Activated naive CD8-positive, alpha-beta T cell treated with anti-CD3 and anti-CD28 coated beads, Interleukin-2, amount 50 U/mL, for 24 hours (primary cell): ENCODE data around the gene OOSP3.
A peak's percentile ranks its signal among the peaks of the same experiment; 100 is the strongest.
"Not testable (repeated sequence)": the region's sequence is repeated elsewhere in the genome, so short reads cannot be mapped to it uniquely, and the experiment has no call there.

Source experiments
- ATAC-seq: fragments of 150-1000 bp; cut with Tn5 transposase; one replicate; pipeline ENCODE4 v1.10.0; 2021
- DNase-seq: peaks from one replicate; pipeline ENCODE4 v3.0.0; 2021
- H3K27ac Mint-ChIP-seq: one replicate; pipeline ENCODE4 v1.8.0; 2021; ENCODE audit warnings: mild to moderate bottlenecking, mixed read lengths
- H3K27me3 Mint-ChIP-seq: one replicate; pipeline ENCODE4 v1.8.0; 2021; ENCODE audit warnings: mixed read lengths
- H3K36me3 Mint-ChIP-seq: one replicate; pipeline ENCODE4 v1.8.0; 2021; ENCODE audit warnings: low read depth, mixed read lengths
- H3K4me1 Mint-ChIP-seq: one replicate; pipeline ENCODE4 v1.8.0; 2021; ENCODE audit warnings: mixed read lengths
- H3K4me3 Mint-ChIP-seq: one replicate; pipeline ENCODE4 v1.8.0; 2021; ENCODE audit warnings: mild to moderate bottlenecking, moderate library complexity, mixed read lengths
- H3K9me3 Mint-ChIP-seq: one replicate; pipeline ENCODE4 v1.8.0; 2021; ENCODE audit warnings: mixed read lengths

Gene OOSP3

GRCh38 chr11:59859673-59860072, 18.9 kb upstream of the OOSP3 start:
- Mint-ChIP-seq H3K36me3 (no peaks in the 10 kb centered on the region), H3K27ac (no peak overlapping the region), H3K4me1 (peaks cover 34% of the 10 kb centered on the region), H3K27me3 (peaks cover 14% of the 10 kb centered on the region), H3K4me3 (no peak overlapping the region), H3K9me3 (no peaks in the 10 kb centered on the region)
- no peak for ATAC-seq
- no peak for DNase-seq

GRCh38 chr11:59862252-59862651, 16.3 kb upstream of the OOSP3 start:
- ATAC-seq, result no peak
- H3K4me1 Mint-ChIP-seq, result peaks cover 27% of the 10 kb centered on the region
- H3K4me3 Mint-ChIP-seq, result no peak overlapping the region
- H3K27me3 Mint-ChIP-seq, result peaks cover 19% of the 10 kb centered on the region
- no peaks in the 10 kb centered on the region for H3K36me3 Mint-ChIP-seq
- no peak overlapping the region for H3K27ac Mint-ChIP-seq
- DNase-seq, result no peak
- H3K9me3 Mint-ChIP-seq, result peaks cover 3% of the 10 kb centered on the region

GRCh38 chr11:59865031-59865430, 13.6 kb upstream of the OOSP3 start:
- no peaks in the 10 kb centered on the region for H3K36me3 Mint-ChIP-seq
- DNase-seq (no peak), ATAC-seq (peak; percentile 73)
- peaks cover 7% of the 10 kb centered on the region for H3K4me1 Mint-ChIP-seq
- H3K27me3 Mint-ChIP-seq, result peaks cover 18% of the 10 kb centered on the region
- peaks cover 5% of the 10 kb centered on the region for H3K9me3 Mint-ChIP-seq
- no peak overlapping the region for H3K4me3 Mint-ChIP-seq
- no peak overlapping the region for H3K27ac Mint-ChIP-seq

GRCh38 chr11:59866397-59866796, 12.2 kb upstream of the OOSP3 start, which contains the start of gene TCN1:
TCN1 (minus strand) TSS chr11:59866487; CDS start chr11:59866470, 17 bp downstream.
- Mint-ChIP-seq H3K27ac (no peak within 1 kb of the TSS), H3K36me3 (no peaks in the 10 kb centered on the region), H3K4me3 (no peak within 1 kb of the TSS), H3K9me3 (peaks cover 18% of the 10 kb centered on the region), H3K4me1 (peaks cover 7% of the 10 kb centered on the region), H3K27me3 (peaks cover 16% of the 10 kb centered on the region)
- no peak for DNase-seq
- no peak for ATAC-seq

GRCh38 chr11:59866836-59867235, 11.7 kb upstream of the OOSP3 start:
- no peaks in the 10 kb centered on the region for H3K36me3 Mint-ChIP-seq
- H3K27me3 Mint-ChIP-seq, result peaks cover 16% of the 10 kb centered on the region
- no peak overlapping the region for H3K27ac Mint-ChIP-seq
- ATAC-seq (no peak), DNase-seq (no peak)
- peaks cover 7% of the 10 kb centered on the region for H3K4me1 Mint-ChIP-seq
- no peak overlapping the region for H3K4me3 Mint-ChIP-seq
- peaks cover 23% of the 10 kb centered on the region for H3K9me3 Mint-ChIP-seq

- H3K4me3 Mint-ChIP-seq, result no peak overlapping the region
- H3K27me3 Mint-ChIP-seq, result peaks cover 12% of the 10 kb centered on the region
- no peak overlapping the region for H3K27ac Mint-ChIP-seq
- H3K36me3 Mint-ChIP-seq, result no peaks in the 10 kb centered on the region
- ATAC-seq (no peak), DNase-seq (no peak)
- H3K9me3 Mint-ChIP-seq, result peaks cover 23% of the 10 kb centered on the region
- peaks cover 7% of the 10 kb centered on the region for H3K4me1 Mint-ChIP-seq
These were observed 10.6 kb upstream of the OOSP3 start for GRCh38 chr11:59867946-59868345.

- peaks cover 22% of the 10 kb centered on the region for H3K9me3 Mint-ChIP-seq
- DNase-seq (no peak), ATAC-seq (no peak)
- peaks cover 11% of the 10 kb centered on the region for H3K27me3 Mint-ChIP-seq
- no peaks in the 10 kb centered on the region for H3K4me1 Mint-ChIP-seq
- H3K4me3 Mint-ChIP-seq, result no peak overlapping the region
- H3K27ac Mint-ChIP-seq, result no peak overlapping the region
- no peaks in the 10 kb centered on the region for H3K36me3 Mint-ChIP-seq
These were observed 6.5 kb upstream of the OOSP3 start for GRCh38 chr11:59872076-59872475.

- Mint-ChIP-seq H3K36me3 (no peaks in the 10 kb centered on the region), H3K4me3 (no peak overlapping the region), H3K27me3 (peaks cover 5% of the 10 kb centered on the region), H3K27ac (no peak overlapping the region), H3K9me3 (peaks cover 8% of the 10 kb centered on the region), H3K4me1 (no peaks in the 10 kb centered on the region)
- no peak for ATAC-seq
- no peak for DNase-seq
These were observed 2.6 kb upstream of the OOSP3 start for GRCh38 chr11:59875856-59876519.

- Mint-ChIP-seq H3K4me3 (no peak overlapping the region), H3K4me1 (no peaks in the 10 kb centered on the region), H3K9me3 (no peaks in the 10 kb centered on the region), H3K27me3 (peaks cover 6% of the 10 kb centered on the region), H3K27ac (no peak overlapping the region), H3K36me3 (no peaks in the 10 kb centered on the region)
- DNase-seq (no peak), ATAC-seq (no peak)
These were observed 1.3 kb upstream of the OOSP3 start for GRCh38 chr11:59877325-59877724.

- Mint-ChIP-seq H3K27me3 (peaks cover 6% of the 10 kb centered on the region), H3K4me3 (no peak overlapping the region), H3K4me1 (no peaks in the 10 kb centered on the region), H3K36me3 (no peaks in the 10 kb centered on the region), H3K9me3 (no peaks in the 10 kb centered on the region), H3K27ac (no peak overlapping the region)
- DNase-seq (no peak), ATAC-seq (no peak)
These were observed 798 bp upstream of the OOSP3 start for GRCh38 chr11:59877784-59878183.

GRCh38 chr11:59879567-59879966, 985 bp downstream of the OOSP3 start:
- H3K36me3 Mint-ChIP-seq, result no peaks in the 10 kb centered on the region
- H3K4me3 Mint-ChIP-seq, result no peak overlapping the region
- ATAC-seq (no peak), DNase-seq (no peak)
- H3K27ac Mint-ChIP-seq, result no peak overlapping the region
- H3K9me3 Mint-ChIP-seq, result no peaks in the 10 kb centered on the region
- H3K27me3 Mint-ChIP-seq, result peaks cover 6% of the 10 kb centered on the region
- no peaks in the 10 kb centered on the region for H3K4me1 Mint-ChIP-seq

- Mint-ChIP-seq H3K27ac (no peak overlapping the region), H3K9me3 (peaks cover 11% of the 10 kb centered on the region), H3K4me1 (no peaks in the 10 kb centered on the region), H3K36me3 (no peaks in the 10 kb centered on the region), H3K27me3 (peaks cover 2% of the 10 kb centered on the region), H3K4me3 (no peak overlapping the region)
- no peak for ATAC-seq
- no peak for DNase-seq
These were observed 5.0 kb downstream of the OOSP3 start for GRCh38 chr11:59883597-59883996.

GRCh38 chr11:59887156-59887555, 8.6 kb downstream of the OOSP3 start:
- not testable (repeated sequence) for DNase-seq, H3K4me3 Mint-ChIP-seq, H3K4me1 Mint-ChIP-seq, H3K27me3 Mint-ChIP-seq, ATAC-seq, H3K27ac Mint-ChIP-seq
- Mint-ChIP-seq H3K36me3 (peaks cover 13% of the 10 kb centered on the region), H3K9me3 (peaks cover 33% of the 10 kb centered on the region)

- peaks cover 13% of the 10 kb centered on the region for H3K36me3 Mint-ChIP-seq
- no peaks in the 10 kb centered on the region for H3K4me1 Mint-ChIP-seq
- ATAC-seq (no peak), DNase-seq (no peak)
- H3K27ac Mint-ChIP-seq, result no peak overlapping the region
- no peak overlapping the region for H3K4me3 Mint-ChIP-seq
- H3K27me3 Mint-ChIP-seq, result peaks cover 10% of the 10 kb centered on the region
- peaks cover 26% of the 10 kb centered on the region for H3K9me3 Mint-ChIP-seq
These were observed 13.2 kb downstream of the OOSP3 start for GRCh38 chr11:59891781-59892181.

GRCh38 chr11:59894616-59895015, 16.0 kb downstream of the OOSP3 start:
- Mint-ChIP-seq H3K4me1 (no peaks in the 10 kb centered on the region), H3K27me3 (peaks cover 4% of the 10 kb centered on the region), H3K9me3 (peaks cover 16% of the 10 kb centered on the region), H3K27ac (no peak overlapping the region), H3K36me3 (peaks cover 4% of the 10 kb centered on the region), H3K4me3 (no peak overlapping the region)
- no peak for DNase-seq
- no peak for ATAC-seq

- H3K9me3 Mint-ChIP-seq, result peaks cover 4% of the 10 kb centered on the region
These were observed 19.5 kb downstream of the OOSP3 start for GRCh38 chr11:59898046-59898445.

More at GRCh38 chr11:59898046-59898445, 19.5 kb downstream of the OOSP3 start:
- no peak for DNase-seq
- H3K27ac Mint-ChIP-seq, result no peak overlapping the region
- no peaks in the 10 kb centered on the region for H3K4me1 Mint-ChIP-seq
- ATAC-seq, result no peak
- H3K27me3 Mint-ChIP-seq, result peaks cover 4% of the 10 kb centered on the region
- no peak overlapping the region for H3K4me3 Mint-ChIP-seq
- no peaks in the 10 kb centered on the region for H3K36me3 Mint-ChIP-seq
